GM12874 (cell line): ENCODE data around the gene SHH.

Experiments used
- TF ChIP-seq, protein P1 (sequence below): IDR thresholded peaks from 2 replicates; pipeline ENCODE4 v1.5.1; 2011; ENCODE audit warnings: low read depth, mild to moderate bottlenecking, control low read depth, low read length, moderate library complexity; ENCODE audit not compliant: insufficient read depth

Gene SHH

DNA sequence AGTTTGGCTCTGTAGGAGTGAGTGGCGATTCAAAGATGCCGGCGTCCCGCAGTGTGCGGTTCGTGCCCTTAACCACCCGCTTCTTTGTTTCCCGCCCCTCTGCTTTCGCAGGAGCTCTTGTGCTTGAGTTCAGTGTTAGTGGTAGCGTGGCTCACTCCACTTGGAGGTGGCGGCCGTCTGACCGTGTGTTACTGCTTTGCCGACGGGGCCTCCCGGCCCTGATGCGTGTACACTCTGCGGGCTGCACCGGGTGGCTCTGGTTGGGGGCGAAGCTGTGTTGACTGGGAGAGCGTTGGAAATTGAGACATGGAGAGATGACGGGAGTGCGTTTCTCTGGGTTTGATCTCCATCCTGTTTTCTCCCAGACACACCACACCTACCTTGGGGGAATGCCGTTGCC is 31.4 kb downstream of the SHH start:
- TF ChIP-seq, protein P1, sequence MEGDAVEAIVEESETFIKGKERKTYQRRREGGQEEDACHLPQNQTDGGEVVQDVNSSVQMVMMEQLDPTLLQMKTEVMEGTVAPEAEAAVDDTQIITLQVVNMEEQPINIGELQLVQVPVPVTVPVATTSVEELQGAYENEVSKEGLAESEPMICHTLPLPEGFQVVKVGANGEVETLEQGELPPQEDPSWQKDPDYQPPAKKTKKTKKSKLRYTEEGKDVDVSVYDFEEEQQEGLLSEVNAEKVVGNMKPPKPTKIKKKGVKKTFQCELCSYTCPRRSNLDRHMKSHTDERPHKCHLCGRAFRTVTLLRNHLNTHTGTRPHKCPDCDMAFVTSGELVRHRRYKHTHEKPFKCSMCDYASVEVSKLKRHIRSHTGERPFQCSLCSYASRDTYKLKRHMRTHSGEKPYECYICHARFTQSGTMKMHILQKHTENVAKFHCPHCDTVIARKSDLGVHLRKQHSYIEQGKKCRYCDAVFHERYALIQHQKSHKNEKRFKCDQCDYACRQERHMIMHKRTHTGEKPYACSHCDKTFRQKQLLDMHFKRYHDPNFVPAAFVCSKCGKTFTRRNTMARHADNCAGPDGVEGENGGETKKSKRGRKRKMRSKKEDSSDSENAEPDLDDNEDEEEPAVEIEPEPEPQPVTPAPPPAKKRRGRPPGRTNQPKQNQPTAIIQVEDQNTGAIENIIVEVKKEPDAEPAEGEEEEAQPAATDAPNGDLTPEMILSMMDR, result no peak

- TF ChIP-seq, protein P1, result no peak
These were observed 33.9 kb downstream of the SHH start for GRCh38 chr7:155778349-155778748.

DNA sequence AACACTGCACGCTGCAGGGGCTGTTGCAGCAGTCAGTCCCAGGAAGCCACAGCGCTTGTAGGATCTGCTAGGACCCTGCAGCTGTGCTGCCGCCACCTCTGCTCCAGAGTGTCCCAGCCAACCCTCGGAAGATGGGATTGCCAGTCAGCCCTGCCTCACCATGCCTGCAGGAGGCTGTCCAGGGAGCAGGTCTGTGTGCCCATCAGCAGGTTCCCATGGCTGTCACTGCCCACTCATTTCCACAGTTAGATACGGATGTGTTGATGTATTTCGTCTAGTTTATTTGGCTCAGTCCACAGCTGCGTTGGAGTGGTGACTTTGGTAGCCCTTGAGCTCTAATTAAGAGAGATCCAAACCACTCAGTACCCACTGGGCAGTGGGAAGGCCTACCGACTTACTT is 35.7 kb downstream of the SHH start:
- TF ChIP-seq, protein P1, result no peak

DNA sequence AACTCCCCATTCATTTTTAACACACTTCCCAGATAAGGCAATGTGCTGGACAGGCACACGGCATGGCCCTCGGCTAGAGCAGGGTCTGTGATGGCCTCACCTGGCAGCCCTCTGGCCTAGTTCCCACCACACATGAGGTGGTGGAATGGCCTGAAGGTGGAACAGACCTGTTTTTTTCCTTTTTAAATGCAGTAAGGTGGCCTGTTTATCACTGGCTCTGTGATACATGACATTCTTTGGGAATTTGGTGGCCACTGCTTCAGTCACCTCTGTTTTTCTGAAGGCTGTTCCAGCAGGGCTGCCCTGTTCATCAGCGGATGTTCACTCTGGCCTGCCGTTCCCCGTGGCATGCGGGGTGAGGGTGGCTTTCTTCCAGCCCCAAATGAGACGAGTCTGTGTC is 36.6 kb downstream of the SHH start:
- TF ChIP-seq, protein P1, result no peak

DNA sequence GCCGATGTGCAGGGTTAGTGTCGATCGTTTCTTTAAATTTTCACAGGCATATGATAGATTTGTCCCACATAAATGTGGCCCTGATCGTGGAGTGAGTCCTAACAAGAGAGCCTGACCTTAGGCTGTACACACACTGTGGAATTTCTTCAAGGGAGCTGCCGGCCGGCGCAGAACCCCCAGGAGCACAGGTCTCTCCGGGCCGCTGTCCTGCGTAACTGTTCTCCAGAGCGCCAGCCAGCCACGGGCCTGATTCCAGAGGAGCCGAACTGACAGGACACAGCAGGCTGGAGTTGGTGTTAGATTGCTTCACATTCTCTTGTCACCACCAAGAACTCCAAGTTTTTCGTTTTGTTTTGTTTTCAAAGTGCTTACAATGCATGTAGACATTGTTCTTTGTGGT is 37.3 kb downstream of the SHH start:
- TF ChIP-seq, protein P1, result no peak

- TF ChIP-seq, protein P1, result no peak
These were observed 38.7 kb downstream of the SHH start for GRCh38 chr7:155773531-155773930.

DNA sequence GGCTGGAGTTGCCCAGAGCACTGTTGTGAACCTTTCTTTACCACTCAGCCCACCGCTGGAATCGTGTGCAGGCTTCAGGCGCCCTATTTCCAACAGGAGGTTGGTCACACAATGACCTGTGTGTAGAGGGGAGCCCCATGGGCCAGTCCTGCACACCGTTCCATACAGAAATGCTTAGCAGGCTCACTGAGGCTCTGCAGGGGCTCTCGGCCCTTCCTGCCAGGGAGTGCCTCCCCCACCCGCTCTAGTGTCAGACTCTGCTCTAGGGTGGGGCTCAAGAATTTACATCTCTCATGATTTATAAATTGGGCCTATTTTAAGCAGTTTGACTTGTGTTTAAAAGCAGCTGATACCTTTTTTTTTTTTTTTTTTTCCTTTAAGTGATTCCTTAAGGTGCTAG is 42.0 kb downstream of the SHH start:
- TF ChIP-seq, protein P1, result no peak

- TF ChIP-seq, protein P1, result no peak
These were observed 42.6 kb downstream of the SHH start for GRCh38 chr7:155769701-155770100.
